Skin of body (tissue), 2 donors: ENCODE results near the gene PIK3R5. TPM values are rescaled to one million over a fixed set of nuclear protein-coding genes. Genes with fewer than 3 reads are reported as not detected.
"Not testable (repeated sequence)": the region's sequence is repeated elsewhere in the genome, so short reads cannot be mapped to it uniquely, and the experiment has no call there.

Experiments
- DNase-seq: peaks from one replicate; lab custom pipeline; 2025; lab: John Stamatoyannopoulos, UW
- total RNA-seq: library from RNA; depleted of rRNA; stranded (reverse); fragments of >200 nt; gene quantifications from one replicate; pipeline ENCODE4 v1.2.3, GENCODE V29; 2014

PIK3R5 gene
- total RNA-seq, 1 donor from 2014 or later: 2.1 TPM

- DNase-seq: no peak
These were observed 20.8 kb upstream of the PIK3R5 start for GRCh38 chr17:8986295-8986694.

GRCh38 chr17:8985054-8985701 is 19.7 kb upstream of the PIK3R5 start:
- no peak for DNase-seq

GRCh38 chr17:8984225-8984624 is 18.7 kb upstream of the PIK3R5 start:
- DNase-seq: not testable (repeated sequence)

GRCh38 chr17:8981443-8981842 is 15.9 kb upstream of the PIK3R5 start:
- no peak for DNase-seq

GRCh38 chr17:8979715-8980114 is 14.2 kb upstream of the PIK3R5 start:
- DNase-seq: no peak

GRCh38 chr17:8976638-8977037 is 11.1 kb upstream of the PIK3R5 start:
- DNase-seq: no peak

GRCh38 chr17:8975091-8975725 is 9.7 kb upstream of the PIK3R5 start:
- no peak for DNase-seq

- no peak for DNase-seq
These were observed 4.4 kb upstream of the PIK3R5 start for GRCh38 chr17:8969901-8970300.

GRCh38 chr17:8968503-8968902 is 3.0 kb upstream of the PIK3R5 start:
- no peak for DNase-seq

- DNase-seq: no peak
These were observed 2.4 kb upstream of the PIK3R5 start for GRCh38 chr17:8967861-8968260.

GRCh38 chr17:8966926-8967325 is 1.4 kb upstream of the PIK3R5 start:
- DNase-seq: no peak

- no peak for DNase-seq
These were observed 610 bp downstream of the PIK3R5 start for GRCh38 chr17:8964801-8965393.

- no peak for DNase-seq
These were observed 1.8 kb downstream of the PIK3R5 start for GRCh38 chr17:8963647-8964258.

- DNase-seq: no peak
These were observed 2.5 kb downstream of the PIK3R5 start for GRCh38 chr17:8963014-8963413.

GRCh38 chr17:8961829-8962228 is 3.7 kb downstream of the PIK3R5 start:
- DNase-seq: no peak

GRCh38 chr17:8960325-8961140 is 5.0 kb downstream of the PIK3R5 start:
- DNase-seq: no peak

GRCh38 chr17:8959312-8959918 is 6.1 kb downstream of the PIK3R5 start:
- no peak for DNase-seq

GRCh38 chr17:8957721-8958120 is 7.8 kb downstream of the PIK3R5 start:
- no peak for DNase-seq

- DNase-seq: no peak
These were observed 9.0 kb downstream of the PIK3R5 start for GRCh38 chr17:8956465-8956902.

GRCh38 chr17:8955021-8955959 is 10.2 kb downstream of the PIK3R5 start:
- DNase-seq: no peak
